ENCODE measurements around the gene GOLGA1.

DNA sequence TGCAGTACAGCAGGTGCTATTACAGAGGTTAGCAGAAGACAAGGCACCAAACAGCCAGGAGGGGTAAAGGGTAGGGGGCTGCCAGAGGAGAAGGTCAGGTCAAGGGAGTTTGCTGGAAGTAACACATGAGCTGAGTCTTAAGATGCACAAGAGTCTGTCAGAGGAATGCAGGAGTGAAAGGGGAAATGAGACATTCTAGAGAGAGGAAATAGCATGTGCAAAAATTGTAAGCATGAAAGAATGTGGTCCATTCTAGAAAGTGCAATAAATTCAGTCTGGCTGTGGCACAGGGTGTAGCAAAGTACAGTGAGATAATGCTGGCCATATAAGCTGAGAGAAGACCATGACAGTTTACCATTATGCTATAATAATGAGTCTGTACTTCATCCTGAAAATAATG lies 6.6 kb downstream of the GOLGA1 start:
- TF ChIP-seq CREB1 (CRISPR knock-in tag; IDR thresholded peaks at IDR 0.05) (no peak), ZNF263 (CRISPR knock-in tag; IDR thresholded peaks at IDR 0.05; ENCODE audit: low read depth) (no peak), ZNF121 (CRISPR knock-in tag; IDR thresholded peaks at IDR 0.05) (no peak), NFE2L1 (CRISPR knock-in tag; IDR thresholded peaks at IDR 0.05) (no peak), MYBL2 (CRISPR knock-in tag; IDR thresholded peaks at IDR 0.05) (no peak), NR3C1 (CRISPR knock-in tag; conservative IDR thresholded peaks at IDR 0.05; ENCODE audit: low read depth) (no peak), FOXJ3 (CRISPR knock-in tag; IDR thresholded peaks at IDR 0.05; ENCODE audit: borderline replicate concordance) (no peak), RELA (CRISPR knock-in tag; IDR thresholded peaks at IDR 0.05; ENCODE audit: borderline replicate concordance) (no peak)
- TF ChIP-seq, protein P1, sequence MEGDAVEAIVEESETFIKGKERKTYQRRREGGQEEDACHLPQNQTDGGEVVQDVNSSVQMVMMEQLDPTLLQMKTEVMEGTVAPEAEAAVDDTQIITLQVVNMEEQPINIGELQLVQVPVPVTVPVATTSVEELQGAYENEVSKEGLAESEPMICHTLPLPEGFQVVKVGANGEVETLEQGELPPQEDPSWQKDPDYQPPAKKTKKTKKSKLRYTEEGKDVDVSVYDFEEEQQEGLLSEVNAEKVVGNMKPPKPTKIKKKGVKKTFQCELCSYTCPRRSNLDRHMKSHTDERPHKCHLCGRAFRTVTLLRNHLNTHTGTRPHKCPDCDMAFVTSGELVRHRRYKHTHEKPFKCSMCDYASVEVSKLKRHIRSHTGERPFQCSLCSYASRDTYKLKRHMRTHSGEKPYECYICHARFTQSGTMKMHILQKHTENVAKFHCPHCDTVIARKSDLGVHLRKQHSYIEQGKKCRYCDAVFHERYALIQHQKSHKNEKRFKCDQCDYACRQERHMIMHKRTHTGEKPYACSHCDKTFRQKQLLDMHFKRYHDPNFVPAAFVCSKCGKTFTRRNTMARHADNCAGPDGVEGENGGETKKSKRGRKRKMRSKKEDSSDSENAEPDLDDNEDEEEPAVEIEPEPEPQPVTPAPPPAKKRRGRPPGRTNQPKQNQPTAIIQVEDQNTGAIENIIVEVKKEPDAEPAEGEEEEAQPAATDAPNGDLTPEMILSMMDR (IDR thresholded peaks at IDR 0.05) = no peak
- TF ChIP-seq, protein P2, sequence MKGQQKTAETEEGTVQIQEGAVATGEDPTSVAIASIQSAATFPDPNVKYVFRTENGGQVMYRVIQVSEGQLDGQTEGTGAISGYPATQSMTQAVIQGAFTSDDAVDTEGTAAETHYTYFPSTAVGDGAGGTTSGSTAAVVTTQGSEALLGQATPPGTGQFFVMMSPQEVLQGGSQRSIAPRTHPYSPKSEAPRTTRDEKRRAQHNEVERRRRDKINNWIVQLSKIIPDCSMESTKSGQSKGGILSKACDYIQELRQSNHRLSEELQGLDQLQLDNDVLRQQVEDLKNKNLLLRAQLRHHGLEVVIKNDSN (CRISPR knock-in tag; IDR thresholded peaks at IDR 0.05) = no peak
- TF ChIP-seq, protein P3, sequence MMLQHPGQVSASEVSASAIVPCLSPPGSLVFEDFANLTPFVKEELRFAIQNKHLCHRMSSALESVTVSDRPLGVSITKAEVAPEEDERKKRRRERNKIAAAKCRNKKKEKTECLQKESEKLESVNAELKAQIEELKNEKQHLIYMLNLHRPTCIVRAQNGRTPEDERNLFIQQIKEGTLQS (CRISPR knock-in tag; conservative IDR thresholded peaks at IDR 0.05) = no peak
- TF ChIP-seq, protein P4, sequence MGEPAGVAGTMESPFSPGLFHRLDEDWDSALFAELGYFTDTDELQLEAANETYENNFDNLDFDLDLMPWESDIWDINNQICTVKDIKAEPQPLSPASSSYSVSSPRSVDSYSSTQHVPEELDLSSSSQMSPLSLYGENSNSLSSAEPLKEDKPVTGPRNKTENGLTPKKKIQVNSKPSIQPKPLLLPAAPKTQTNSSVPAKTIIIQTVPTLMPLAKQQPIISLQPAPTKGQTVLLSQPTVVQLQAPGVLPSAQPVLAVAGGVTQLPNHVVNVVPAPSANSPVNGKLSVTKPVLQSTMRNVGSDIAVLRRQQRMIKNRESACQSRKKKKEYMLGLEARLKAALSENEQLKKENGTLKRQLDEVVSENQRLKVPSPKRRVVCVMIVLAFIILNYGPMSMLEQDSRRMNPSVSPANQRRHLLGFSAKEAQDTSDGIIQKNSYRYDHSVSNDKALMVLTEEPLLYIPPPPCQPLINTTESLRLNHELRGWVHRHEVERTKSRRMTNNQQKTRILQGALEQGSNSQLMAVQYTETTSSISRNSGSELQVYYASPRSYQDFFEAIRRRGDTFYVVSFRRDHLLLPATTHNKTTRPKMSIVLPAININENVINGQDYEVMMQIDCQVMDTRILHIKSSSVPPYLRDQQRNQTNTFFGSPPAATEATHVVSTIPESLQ (CRISPR knock-in tag; IDR thresholded peaks at IDR 0.05) = no peak

Data from WTC11 (cell line).